GM18508 (cell line): ENCODE measurements around the gene NAPSA.
"Not testable (repeated sequence)": the region's sequence is repeated elsewhere in the genome, so short reads cannot be mapped to it uniquely, and the experiment has no call there.

Source experiments
- ATAC-seq: cut with Tn5 transposase; IDR thresholded peaks from one replicate; pipeline ENCODE4 v1.9.1; 2021; ENCODE audit warnings: moderate number of reproducible peaks; ENCODE audit not compliant: insufficient read depth, unreplicated experiment

Gene NAPSA

DNA sequence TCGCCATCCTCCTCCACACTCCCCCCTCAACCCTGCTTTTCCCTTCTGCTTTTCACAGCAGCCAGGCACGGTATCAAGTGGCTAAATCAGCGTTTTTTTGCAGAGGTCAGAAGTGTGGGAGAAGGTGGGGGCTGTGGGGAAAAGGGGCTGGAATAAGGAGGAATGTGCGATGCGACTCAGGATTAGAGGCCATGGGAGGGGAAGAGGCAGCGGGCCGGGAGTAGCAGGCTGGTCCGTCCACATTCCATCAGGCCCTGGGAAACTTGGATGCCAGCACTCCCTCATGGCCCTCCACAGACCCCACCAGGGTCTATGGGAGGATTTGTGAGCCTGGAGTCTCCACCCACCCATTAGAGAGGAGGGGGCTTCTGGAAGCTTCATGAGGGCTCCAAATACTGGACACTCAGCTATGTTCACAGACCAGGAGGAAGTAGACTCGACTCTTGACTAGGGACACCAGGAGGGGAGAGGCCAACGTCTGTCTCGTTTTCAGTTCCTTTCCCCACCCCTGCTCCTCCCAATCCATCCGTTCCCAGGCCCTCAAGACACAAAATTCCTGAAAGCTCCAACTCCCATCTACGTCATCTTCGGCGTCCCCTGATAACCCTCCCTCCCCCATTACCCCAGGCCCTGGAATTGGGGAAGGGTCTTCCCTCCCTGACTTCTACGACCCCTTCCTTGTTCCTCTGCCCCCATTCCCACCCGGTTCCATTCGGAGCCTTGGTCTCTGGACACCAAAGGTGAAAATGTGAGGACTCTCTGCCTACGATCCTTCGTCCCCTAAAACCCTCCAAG, 33.0 kb downstream of the NAPSA start:
- ATAC-seq, result no peak

- ATAC-seq, result no peak
These were observed 33.5 kb downstream of the NAPSA start for GRCh38 chr19:50331994-50332243.

- no peak for ATAC-seq
These were observed 34.0 kb downstream of the NAPSA start for GRCh38 chr19:50331221-50331993.

- no peak for ATAC-seq
These were observed 34.9 kb downstream of the NAPSA start for GRCh38 chr19:50330365-50331078.

GRCh38 chr19:50329926-50330294, 35.5 kb downstream of the NAPSA start:
- not testable (repeated sequence) for ATAC-seq

DNA sequence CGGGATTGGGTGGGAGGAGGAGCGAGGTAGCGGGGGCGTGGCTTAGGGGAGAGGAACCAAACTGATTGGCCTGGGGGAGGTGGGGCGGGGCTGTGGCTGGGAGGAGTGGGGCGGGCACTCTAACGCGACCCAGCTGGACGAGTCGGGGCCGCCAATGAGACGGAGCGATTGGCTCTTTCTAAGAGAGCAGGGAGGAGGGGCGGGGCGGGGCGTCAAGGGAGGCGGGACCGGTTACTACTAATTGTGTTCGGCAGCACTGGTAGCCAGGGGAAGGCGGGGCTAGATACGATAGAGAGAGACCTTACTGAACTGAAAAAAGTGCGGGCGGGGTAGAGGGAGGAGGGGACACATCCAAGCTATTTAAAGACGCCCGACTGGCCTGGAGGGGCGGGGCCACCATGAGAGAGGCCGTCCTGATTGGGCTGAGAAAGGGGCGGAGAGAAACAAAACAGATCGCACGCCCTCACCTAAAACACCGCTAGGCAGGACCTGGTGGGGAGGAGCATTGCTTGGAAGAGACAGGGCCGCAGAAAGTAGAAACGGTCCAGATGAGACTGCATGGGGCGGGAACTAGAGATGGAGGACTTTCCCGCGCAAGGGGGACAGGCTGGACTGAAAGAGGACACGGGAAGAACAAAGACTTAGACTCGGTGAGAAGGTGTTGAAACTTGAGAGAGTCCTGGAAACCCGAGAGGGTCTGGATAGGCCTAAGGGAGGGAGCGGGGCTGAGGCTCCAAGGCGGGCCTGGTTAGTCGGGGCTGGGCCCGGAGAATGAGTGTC, 36.1 kb downstream of the NAPSA start, which contains the start of gene KCNC3:
Gene KCNC3, minus strand, starts transcription at position 232 of the 780 bp plus-strand sequence. CDS start 295 bp downstream, outside the sequence.
- ATAC-seq, result no peak

DNA sequence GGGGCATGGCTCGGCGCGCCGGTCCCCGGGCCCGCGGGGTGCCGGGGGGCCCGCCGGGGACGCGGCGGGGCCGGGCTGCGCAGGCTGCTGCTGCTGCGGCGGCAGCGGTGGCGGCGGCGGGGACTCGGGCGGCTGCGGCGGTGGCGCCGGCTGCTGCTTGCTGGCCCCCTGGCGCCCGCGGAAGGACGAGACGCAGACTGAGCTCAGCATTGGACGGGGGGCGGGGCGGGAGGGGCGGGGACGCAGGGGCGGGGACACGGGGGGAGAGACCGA, 36.6 kb downstream of the NAPSA start:
- ATAC-seq, result no peak

- ATAC-seq, result no peak
These were observed 37.1 kb downstream of the NAPSA start for GRCh38 chr19:50328224-50328872.

DNA sequence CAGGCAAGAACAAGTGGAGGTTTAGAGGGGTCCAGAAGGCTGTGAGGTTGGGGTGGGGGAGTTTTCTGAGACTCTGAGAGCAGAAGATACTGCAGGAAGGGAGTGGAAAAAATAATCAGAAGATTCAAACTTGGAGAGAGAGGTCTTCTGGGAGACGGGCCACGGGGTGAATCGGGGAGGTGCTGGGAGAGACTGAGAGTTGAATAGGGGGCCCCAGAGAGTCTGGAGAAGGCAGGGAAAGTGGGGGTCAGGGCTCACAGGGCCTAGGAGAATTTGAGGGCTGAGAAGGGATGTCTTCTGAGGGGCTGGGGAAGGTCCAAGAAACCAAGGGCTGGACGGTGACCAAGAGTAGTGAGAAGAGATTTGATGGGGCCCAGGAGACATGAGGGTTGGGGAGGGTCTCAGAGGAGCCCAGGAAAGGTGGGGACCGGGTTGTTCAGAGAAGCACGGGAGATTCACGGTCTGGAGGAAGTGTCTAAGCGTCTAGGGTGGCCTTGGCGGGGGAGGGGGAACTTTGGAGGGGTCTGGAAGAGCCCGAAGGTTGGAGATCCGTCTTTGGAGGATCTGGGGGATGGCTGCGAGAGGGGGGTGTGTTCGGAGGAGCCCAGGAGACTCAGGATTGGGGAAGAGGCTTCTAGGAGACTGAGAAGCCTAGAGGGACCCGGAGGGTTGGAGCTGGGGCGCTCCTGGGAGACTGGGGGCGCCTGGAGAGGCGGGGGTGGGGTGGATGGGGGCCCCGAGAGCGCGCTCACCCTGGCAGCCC, 37.8 kb downstream of the NAPSA start:
- ATAC-seq, result no peak

GRCh38 chr19:50327013-50327412, 38.4 kb downstream of the NAPSA start:
- ATAC-seq, result no peak

GRCh38 chr19:50326101-50326664, 39.3 kb downstream of the NAPSA start:
- no peak for ATAC-seq

DNA sequence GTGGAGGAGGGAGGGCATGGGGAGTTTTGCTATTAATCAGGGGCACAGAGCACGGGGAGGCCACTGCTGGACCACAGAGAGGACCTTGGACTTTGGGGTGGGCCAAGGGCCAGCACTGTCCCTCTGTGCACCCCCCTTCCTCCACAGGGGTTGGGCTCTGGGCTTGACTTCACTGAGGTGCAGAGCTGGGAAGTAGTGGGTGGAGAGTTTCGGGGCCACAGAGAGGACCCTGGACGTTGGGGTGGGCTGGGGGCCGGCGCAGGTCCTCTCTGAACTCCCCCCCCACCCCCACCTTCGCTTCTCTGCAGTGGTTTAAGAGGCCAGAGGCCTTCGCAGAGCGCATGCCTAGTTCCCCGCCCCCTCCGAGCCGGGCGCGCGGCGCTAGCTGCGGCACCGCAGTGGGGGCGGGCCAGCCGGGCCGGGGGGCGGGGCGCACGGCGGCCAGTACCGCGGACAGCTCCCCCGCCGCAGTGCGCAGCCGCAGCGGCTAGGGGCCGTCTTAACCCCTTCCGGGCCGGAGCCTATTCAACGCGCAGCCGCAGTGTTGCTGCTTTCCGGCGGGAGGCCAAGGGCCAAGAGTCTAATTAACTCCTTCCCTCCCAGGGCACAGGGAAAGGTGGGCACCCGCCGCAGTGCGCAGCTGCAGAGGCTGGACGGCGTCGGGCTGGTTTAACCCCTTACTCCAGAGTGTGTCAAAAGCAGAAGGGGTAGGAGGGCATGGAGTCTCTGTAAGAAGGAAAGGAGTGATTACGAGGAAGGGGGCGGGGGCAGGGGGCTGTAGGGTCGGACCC, 39.9 kb downstream of the NAPSA start:
- ATAC-seq, result no peak

GRCh38 chr19:50324331-50324730, 41.1 kb downstream of the NAPSA start:
- no peak for ATAC-seq

DNA sequence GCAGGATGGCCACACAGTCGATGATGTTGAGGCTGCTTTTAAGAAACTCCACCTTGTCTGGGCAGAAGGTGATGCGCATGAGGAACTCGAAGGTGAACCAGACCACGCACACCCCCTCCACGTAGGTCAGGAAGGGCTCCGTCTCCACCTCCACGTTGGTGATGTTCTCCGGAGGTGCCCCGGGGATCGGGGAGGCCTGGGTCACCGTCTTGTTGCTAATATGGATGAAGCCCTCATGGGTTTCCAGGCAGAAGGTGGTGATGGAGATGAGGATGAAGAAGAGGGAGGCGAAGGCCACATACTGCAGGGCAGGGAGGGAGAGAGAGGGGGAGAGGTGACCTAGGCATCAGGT, 41.7 kb downstream of the NAPSA start:
- ATAC-seq, result no peak

- no peak for ATAC-seq
These were observed 42.3 kb downstream of the NAPSA start for GRCh38 chr19:50322931-50323781.

DNA sequence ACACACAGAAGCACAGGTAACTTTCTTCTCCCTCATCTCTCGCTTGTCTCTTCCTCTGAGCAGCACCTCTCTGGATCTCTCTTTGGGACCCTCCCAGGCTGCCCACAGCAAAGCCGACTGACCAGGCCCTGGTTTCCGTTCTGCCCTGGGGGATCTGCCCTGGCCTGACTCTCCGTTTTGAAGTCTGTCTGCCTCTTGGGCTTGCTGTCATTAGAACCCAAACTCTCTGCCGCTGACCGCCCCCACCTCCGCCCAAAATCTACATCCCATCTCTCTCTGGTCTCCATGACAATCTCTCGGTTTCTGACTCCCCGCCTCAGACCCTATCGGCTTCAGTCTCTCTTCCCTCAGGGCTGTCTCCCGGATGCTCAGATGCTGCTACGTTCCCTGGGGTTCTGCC, 43.2 kb downstream of the NAPSA start:
- ATAC-seq, result no peak

DNA sequence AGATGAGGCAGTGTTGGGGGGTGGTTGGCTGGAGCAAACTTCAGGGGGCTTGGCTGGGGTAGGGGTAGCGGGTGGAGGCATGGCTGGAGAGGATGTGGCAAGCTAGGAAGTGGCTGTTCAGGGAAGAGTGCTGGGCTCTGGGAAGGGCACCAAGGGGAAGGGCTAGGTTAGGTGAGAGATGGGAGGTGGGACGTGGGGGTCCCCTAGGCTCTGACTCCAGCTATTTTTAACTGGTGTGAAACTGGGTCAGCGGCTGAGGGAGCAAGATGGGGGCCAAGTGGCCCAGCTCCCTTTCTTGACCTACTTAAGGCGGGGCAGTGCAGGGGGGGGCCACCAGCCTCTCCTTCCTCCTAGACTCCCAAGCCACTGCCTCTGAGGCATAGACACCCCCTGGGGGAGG, 43.6 kb downstream of the NAPSA start:
- no peak for ATAC-seq

GRCh38 chr19:50320596-50320995, 44.8 kb downstream of the NAPSA start:
- ATAC-seq, result no peak
